Measurements from ENCODE around the gene SETBP1. TPM values are rescaled to one million over a fixed set of nuclear protein-coding genes. Genes with fewer than 3 reads are reported as not detected.
A peak's percentile ranks its signal among the peaks of the same experiment; 100 is the strongest.

Gene SETBP1
- total and polyA plus RNA-seq, 2 of the 4 experiments (the other 2 are of a cell fraction) = 0.19 to 0.36 TPM

GRCh38 chr18:44730803-44731529 is 50.3 kb downstream of the SETBP1 start:
- Histone ChIP-seq H3K56ac (ENCODE audit: extremely low read depth, insufficient read depth, low read length) (no peak overlapping the region), H2AFZ (replicated peaks; ENCODE audit: low read length, poor library complexity) (no peak overlapping the region), H3K79me1 (ENCODE audit: low read depth in 1 of 2, low read length in 2 of 2) (no peaks in the 10 kb centered on the region), H3K27me3 (ENCODE audit: control insufficient read depth, insufficient read depth, low read length) (no peaks in the 10 kb centered on the region; the same call in 1 of the 2 replicates), H4K91ac (ENCODE audit: insufficient read depth, low read depth, low read length) (no peak overlapping the region), H2BK120ac (ENCODE audit: low read depth, low read length) (no peak overlapping the region), H3K23ac (ENCODE audit: low read depth, low read length) (no peak overlapping the region), H3K9me1 (ENCODE audit: insufficient read depth, low read length) (peaks cover 6% of the 10 kb centered on the region; the same call in 1 of the 2 replicates), H4K20me1 (ENCODE audit: insufficient read depth, low read length) (no peaks in the 10 kb centered on the region), H2AK5ac (ENCODE audit: low read depth, low read length) (peak overlapping the region; percentile 25; the same call in 1 of the 2 replicates), H3K18ac (ENCODE audit: low read depth, low read length) (no peak overlapping the region), H4K8ac (ENCODE audit: low read depth in 2 of 2, low read length in 2 of 2) (no peak overlapping the region), H2BK15ac (ENCODE audit: low read depth, low read length) (no peak overlapping the region), H3K4me3 (ENCODE audit: insufficient read depth, low read depth, low read length) (no peak overlapping the region), H3K4ac (ENCODE audit: low read depth, low read length) (no peak overlapping the region), H3K4me1 (ENCODE audit: control insufficient read depth, insufficient read depth, low read length) (peaks cover 3% of the 10 kb centered on the region; the same call in 1 of the 2 replicates), H3K27ac (ENCODE audit: insufficient read depth, low read length) (no peak overlapping the region), H3K9me3 (ENCODE audit: control insufficient read depth, insufficient read depth, low read length) (no peaks in the 10 kb centered on the region), H3K14ac (replicated peaks; ENCODE audit: low read depth, low read length) (no peak overlapping the region), H2BK5ac (ENCODE audit: low read depth, low read length, poor library complexity, severe bottlenecking) (no peak overlapping the region), H3K36me3 (ENCODE audit: control insufficient read depth, insufficient read depth, low read length) (no peaks in the 10 kb centered on the region), H3K4me2 (ENCODE audit: low read depth, low read length) (no peak overlapping the region), H2BK20ac (ENCODE audit: low read depth, low read length) (no peak overlapping the region), H3K9ac (ENCODE audit: low read depth, low read length) (no peak overlapping the region), H2AK9ac (replicated peaks; ENCODE audit: low read depth, low read length, poor library complexity) (no peak overlapping the region), H4K5ac (ENCODE audit: low read depth, low read length) (no peak overlapping the region)
- CTCF ChIA-PET = no interaction called here
- no CpG with 5 or more reads among the region's 7 CpGs for WGBS, 2 experiments (ENCODE audit: extremely low coverage in 2 of 2, insufficient read length in 1 of 2)
- dilution Hi-C loops (cut with HindIII; ENCODE audit: low sequenced_read_pairs, unreplicated experiment) (no loop called here), in situ Hi-C loops (cut with MboI; ENCODE audit: low sequenced_read_pairs) (no loop called here), intact Hi-C loops (cut with micrococcal nuclease) (no loop called here)
- BruUV-seq (replicated peaks) = no TSS peak
- no peak for ATAC-seq (ENCODE audit: low read depth)
- TF ChIP-seq MXI1 (IDR thresholded peaks at IDR 0.05; ENCODE audit: borderline replicate concordance, low read depth, low read length) (no peak), SMC3 (IDR thresholded peaks at IDR 0.05; ENCODE audit: low read depth, low read length) (no peak), NFE2L2 (IDR thresholded peaks at IDR 0.05; ENCODE audit: low read depth, low read length) (no peak), MAZ (IDR thresholded peaks at IDR 0.05; ENCODE audit: borderline replicate concordance, low read depth, low read length) (no peak), RAD21 (IDR thresholded peaks at IDR 0.05; ENCODE audit: low read length) (no peak), CHD1 (IDR thresholded peaks at IDR 0.05; ENCODE audit: low read depth, low read length) (no peak), CEBPB (IDR thresholded peaks at IDR 0.05; ENCODE audit: low read depth, low read length) (no peak)
- POLR2A ChIA-PET (ENCODE audit: unreplicated experiment) = no interaction called here
- DNase-seq = no peak

Measured in IMR-90 (cell line).